Stomach (tissue), 4 donors: ENCODE data around the gene COTL1.

Experiments
- EP300 ChIP-seq: sonication (generic); formaldehyde crosslinking; IDR thresholded peaks from one replicate; pipeline ENCODE4 v1.6.1; 2017; ENCODE audit warnings: antibody characterized with exemption
- POLR2AphosphoS5 ChIP-seq, 3 donors: sonication (generic); formaldehyde crosslinking; IDR thresholded peaks; one replicate each; pipeline ENCODE4 v1.6.1; 2016; ENCODE audit warnings: antibody characterized with exemption in 3 of 3
- TF ChIP-seq, protein P1 (sequence below), 7 experiments: fragments of 450-650 bp in 4 of 7; fragments of 200-600 bp in 3 of 7; sonication (generic) in 3 of 7; IDR thresholded peaks; one replicate each; pipeline ENCODE4 v1.5.1; 2016 to 2019; ENCODE audit warnings: antibody characterized with exemption in 7 of 7, control low read depth in 2 of 7, mild to moderate bottlenecking in 1 of 7

DNA sequence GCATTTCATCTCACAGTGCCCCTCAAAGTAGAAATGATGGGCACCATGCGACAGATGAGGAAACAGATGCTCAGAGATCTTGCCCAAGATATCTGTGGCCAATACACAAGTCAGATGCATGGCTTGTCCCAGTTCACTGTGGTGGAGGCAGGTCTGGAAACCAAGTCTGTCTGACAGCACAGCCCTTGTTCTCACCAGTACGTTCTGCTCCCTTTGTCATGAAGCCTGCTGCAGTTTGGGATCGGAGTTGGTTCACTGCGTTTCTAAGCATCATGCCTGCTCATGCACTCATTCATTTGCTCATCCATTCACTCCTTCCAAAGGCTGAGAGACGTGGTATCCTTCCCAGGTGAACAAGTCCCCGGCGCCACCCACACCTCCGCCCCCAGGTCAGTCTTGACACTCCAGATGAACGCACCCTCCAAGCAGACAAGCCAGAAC lies 86.2 kb downstream of the COTL1 start:
- TF ChIP-seq, protein P1, sequence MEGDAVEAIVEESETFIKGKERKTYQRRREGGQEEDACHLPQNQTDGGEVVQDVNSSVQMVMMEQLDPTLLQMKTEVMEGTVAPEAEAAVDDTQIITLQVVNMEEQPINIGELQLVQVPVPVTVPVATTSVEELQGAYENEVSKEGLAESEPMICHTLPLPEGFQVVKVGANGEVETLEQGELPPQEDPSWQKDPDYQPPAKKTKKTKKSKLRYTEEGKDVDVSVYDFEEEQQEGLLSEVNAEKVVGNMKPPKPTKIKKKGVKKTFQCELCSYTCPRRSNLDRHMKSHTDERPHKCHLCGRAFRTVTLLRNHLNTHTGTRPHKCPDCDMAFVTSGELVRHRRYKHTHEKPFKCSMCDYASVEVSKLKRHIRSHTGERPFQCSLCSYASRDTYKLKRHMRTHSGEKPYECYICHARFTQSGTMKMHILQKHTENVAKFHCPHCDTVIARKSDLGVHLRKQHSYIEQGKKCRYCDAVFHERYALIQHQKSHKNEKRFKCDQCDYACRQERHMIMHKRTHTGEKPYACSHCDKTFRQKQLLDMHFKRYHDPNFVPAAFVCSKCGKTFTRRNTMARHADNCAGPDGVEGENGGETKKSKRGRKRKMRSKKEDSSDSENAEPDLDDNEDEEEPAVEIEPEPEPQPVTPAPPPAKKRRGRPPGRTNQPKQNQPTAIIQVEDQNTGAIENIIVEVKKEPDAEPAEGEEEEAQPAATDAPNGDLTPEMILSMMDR (IDR thresholded peaks at IDR 0.05) = no peak
- TF ChIP-seq EP300 (no peak), POLR2AphosphoS5 (IDR thresholded peaks at IDR 0.05) (no peak)
